SH-SY5Y (cell line): ENCODE data around the gene SMARCB1.

Source experiments
- GATA2 ChIP-seq: IDR thresholded peaks from 2 replicates; pipeline ENCODE4 v1.6.1; 2011; ENCODE audit warnings: mild to moderate bottlenecking, low read depth, low read length
- GATA3 ChIP-seq: IDR thresholded peaks from 2 replicates; pipeline ENCODE4 v1.6.1; 2011; ENCODE audit warnings: low read depth, mild to moderate bottlenecking, low read length, moderate library complexity

GRCh38 chr22:23822101-23822671 lies 35.4 kb downstream of the SMARCB1 start:
- TF ChIP-seq GATA2 = no peak
- no peak for TF ChIP-seq GATA3
